HG02571 (cell line): Measurements from ENCODE around the gene OR11H7.
"Not testable (repeated sequence)": the region's sequence is repeated elsewhere in the genome, so short reads cannot be mapped to it uniquely, and the experiment has no call there.

Experiments used
- ATAC-seq: cut with Tn5 transposase; IDR thresholded peaks from one replicate; pipeline ENCODE4 v1.9.1; 2021; ENCODE audit warnings: mild to moderate bottlenecking, moderate library complexity; ENCODE audit not compliant: unreplicated experiment

OR11H7 gene

DNA sequence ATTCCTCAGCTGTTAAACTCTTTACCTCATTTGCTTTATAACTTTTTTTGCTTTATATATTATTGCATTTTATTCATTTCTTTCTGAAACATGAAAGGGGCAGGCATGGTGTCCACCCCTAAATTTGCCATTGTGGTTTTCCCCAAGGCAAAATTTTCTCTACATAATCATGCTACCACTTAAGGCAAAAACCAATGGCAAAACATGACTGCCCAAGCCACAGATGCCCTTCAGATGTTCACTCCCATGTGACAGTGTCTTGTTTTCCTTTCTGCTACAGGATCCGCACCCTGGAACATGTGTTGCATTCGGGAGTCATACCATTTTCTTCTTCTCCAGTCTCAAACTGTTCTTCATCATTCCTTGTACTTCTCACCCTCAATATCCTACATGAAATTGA is 48.6 kb downstream of the OR11H7 start:
- ATAC-seq, result no peak

- no peak for ATAC-seq
These were observed 49.6 kb downstream of the OR11H7 start for GRCh38 chr14:20278414-20278813.

GRCh38 chr14:20280265-20280664 is 51.5 kb downstream of the OR11H7 start:
- not testable (repeated sequence) for ATAC-seq
